ENCODE results near the gene KDM2A.

Gene KDM2A

GRCh38 chr11:67281552-67282150 is 162.6 kb downstream of the KDM2A start:
- peaks cover 67% of the 10 kb centered on the region for H3K36me3 ChIP-seq (replicated peaks)
- DNase-seq: no peak
- no peak overlapping the region for H3K27ac ChIP-seq
- no peak overlapping the region for H3K4me3 ChIP-seq (ENCODE audit: low read depth, low read length)
- no peak for TF ChIP-seq CTCF (IDR thresholded peaks at IDR 0.05; ENCODE audit: low read depth, low read length, missing control alignments)
- H3K27me3 ChIP-seq (replicated peaks): no peaks in the 10 kb centered on the region
- in situ Hi-C loops (cut with HindIII; ENCODE audit: low pct_ligation_motif_present, low sequenced_read_pairs): no loop called here

- no peak for DNase-seq
- in situ Hi-C loops (cut with HindIII; ENCODE audit: low pct_ligation_motif_present, low sequenced_read_pairs): no loop called here
- no peak overlapping the region for H3K4me3 ChIP-seq (ENCODE audit: low read depth, low read length)
- H3K27ac ChIP-seq: no peak overlapping the region
- peaks cover 67% of the 10 kb centered on the region for H3K36me3 ChIP-seq (replicated peaks)
- no peak for TF ChIP-seq CTCF (IDR thresholded peaks at IDR 0.05; ENCODE audit: low read depth, low read length, missing control alignments)
- no peaks in the 10 kb centered on the region for H3K27me3 ChIP-seq (replicated peaks)
Observed at GRCh38 chr11:67282155-67282875, 163.3 kb downstream of the KDM2A start.

GRCh38 chr11:67282876-67283371 is 163.9 kb downstream of the KDM2A start:
- no peak for TF ChIP-seq CTCF (IDR thresholded peaks at IDR 0.05; ENCODE audit: low read depth, low read length, missing control alignments)
- Histone ChIP-seq H3K36me3 (replicated peaks) (peaks cover 67% of the 10 kb centered on the region), H3K27ac (no peak overlapping the region), H3K4me3 (ENCODE audit: low read depth, low read length) (no peak overlapping the region), H3K27me3 (replicated peaks) (no peaks in the 10 kb centered on the region)
- no peak for DNase-seq
- in situ Hi-C loops (cut with HindIII; ENCODE audit: low pct_ligation_motif_present, low sequenced_read_pairs): no loop called here

- Histone ChIP-seq H3K36me3 (replicated peaks) (peaks cover 67% of the 10 kb centered on the region), H3K27ac (no peak overlapping the region), H3K4me3 (ENCODE audit: low read depth, low read length) (no peak overlapping the region), H3K27me3 (replicated peaks) (no peaks in the 10 kb centered on the region)
- no peak for TF ChIP-seq CTCF (IDR thresholded peaks at IDR 0.05; ENCODE audit: low read depth, low read length, missing control alignments)
- no peak for DNase-seq
- in situ Hi-C loops (cut with HindIII; ENCODE audit: low pct_ligation_motif_present, low sequenced_read_pairs): no loop called here
Observed at GRCh38 chr11:67283481-67283963, 164.5 kb downstream of the KDM2A start.

- Histone ChIP-seq H3K27ac (no peak overlapping the region), H3K36me3 (replicated peaks) (peaks cover 56% of the 10 kb centered on the region), H3K27me3 (replicated peaks) (no peaks in the 10 kb centered on the region), H3K4me3 (ENCODE audit: low read depth, low read length) (no peak overlapping the region)
- in situ Hi-C loops (cut with HindIII; ENCODE audit: low pct_ligation_motif_present, low sequenced_read_pairs): no loop called here
- DNase-seq: no peak
- no peak for TF ChIP-seq CTCF (IDR thresholded peaks at IDR 0.05; ENCODE audit: low read depth, low read length, missing control alignments)
Observed at GRCh38 chr11:67284811-67285540, 165.9 kb downstream of the KDM2A start.
